ENCODE results near the gene ISL2.
"Not testable (repeated sequence)": the region's sequence is repeated elsewhere in the genome, so short reads cannot be mapped to it uniquely, and the experiment has no call there.

The ISL2 gene

DNA sequence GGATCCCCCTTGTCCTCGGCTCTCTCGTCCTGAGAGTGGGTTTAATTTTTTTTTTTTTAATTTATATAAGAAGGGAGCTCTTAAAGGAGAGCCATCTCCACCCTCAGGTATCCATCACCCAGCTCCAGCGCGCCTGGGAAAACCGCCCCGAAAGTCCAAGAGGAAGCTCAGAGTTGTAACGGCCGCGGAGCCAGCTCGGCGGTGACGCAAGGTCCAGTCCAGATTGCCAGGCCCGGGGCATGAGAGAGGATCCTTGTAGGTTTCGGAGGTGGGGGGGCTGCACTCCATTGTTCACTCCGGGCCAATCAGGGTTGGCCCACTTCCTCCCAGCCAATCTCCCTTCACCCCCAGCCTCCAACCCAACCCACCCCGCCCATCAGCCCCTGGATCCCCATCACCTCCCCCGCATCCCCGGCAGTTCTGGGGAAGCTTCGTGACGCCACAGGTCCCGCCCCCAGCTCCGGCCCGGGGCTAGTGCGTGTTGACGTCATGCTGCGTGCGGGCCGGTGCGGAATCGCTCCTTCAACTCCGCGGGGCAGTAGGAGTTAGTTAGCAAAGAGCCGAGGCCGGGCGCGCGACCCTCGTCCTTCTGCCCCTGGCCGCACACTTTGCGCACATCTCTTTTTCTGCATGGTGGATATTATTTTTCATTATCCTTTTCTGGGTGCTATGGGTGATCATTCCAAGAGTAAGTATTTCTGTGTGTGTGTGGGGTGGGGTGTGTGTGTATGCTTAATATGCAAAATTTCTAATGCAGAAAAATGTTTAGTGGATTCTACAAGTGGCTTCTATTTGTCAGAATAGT lies at the start of gene ISL2:
Gene ISL2 (plus strand): TSS at position 520 of the 805 bp plus-strand sequence. CDS start 111 bp downstream, at position 631.
- peak in 2 of 3 experiments; percentile 44 to 79 for DNase-seq (ENCODE audit: low read depth in 3 of 3)

DNA sequence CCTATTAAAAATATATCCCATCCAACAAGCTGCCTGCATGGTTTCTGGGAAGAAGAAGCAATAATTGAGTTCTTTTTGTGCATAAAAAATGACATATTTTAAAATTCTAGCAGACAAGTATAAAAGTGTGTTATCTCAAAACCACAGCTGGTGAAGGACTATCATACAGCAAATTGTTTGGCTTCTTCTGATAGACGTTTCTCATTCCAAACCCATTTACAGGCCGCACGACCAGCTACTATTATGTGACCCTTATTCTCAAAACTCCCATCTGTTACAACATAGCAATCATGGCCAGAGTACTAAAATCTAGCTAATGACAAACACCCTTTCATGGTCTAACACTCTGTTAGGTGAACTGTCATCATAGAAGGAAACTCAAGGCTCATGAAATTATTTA lies 47.0 kb upstream of the ISL2 start:
- no peak for DNase-seq (ENCODE audit: low read depth in 3 of 3)

DNA sequence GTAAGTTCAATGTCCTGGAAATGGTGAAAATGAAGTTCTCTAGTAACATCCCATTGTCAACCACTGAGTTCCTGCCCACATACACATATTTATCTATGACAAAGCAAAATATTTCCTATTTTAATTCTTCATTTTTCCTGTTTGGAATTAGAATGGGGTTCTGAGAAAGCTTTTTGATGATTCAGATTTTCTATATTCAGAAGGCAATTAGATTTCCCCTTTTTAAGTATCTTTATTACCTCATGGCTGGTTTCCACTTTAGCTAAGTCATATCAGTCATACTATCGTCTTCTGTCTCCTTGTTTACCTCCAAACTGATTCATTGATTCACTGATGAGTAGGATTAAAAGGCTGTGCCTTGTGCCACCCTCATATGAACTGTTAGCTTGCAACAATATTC lies 43.2 kb upstream of the ISL2 start:
- no peak for DNase-seq (ENCODE audit: low read depth in 3 of 3)

DNA sequence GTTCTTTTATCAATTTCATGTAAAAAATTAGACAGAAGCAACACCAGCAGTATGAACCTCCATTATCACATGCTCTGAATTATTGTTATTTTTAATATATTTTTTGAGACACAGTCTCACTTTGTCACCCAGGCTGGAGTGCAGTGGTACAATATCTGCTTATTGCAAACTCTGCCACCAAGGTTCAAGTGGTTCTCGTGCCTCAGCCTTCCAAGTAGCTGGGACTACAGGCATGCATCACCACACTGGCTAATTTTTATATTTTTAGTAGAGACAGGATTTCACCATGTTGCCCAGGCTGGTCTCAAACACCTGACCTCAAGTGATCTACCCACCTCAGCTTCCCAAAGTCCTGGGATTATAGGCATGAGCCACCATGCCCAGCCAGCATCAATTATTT lies 42.1 kb upstream of the ISL2 start:
- not testable (repeated sequence) for DNase-seq (ENCODE audit: low read depth in 3 of 3)

DNA sequence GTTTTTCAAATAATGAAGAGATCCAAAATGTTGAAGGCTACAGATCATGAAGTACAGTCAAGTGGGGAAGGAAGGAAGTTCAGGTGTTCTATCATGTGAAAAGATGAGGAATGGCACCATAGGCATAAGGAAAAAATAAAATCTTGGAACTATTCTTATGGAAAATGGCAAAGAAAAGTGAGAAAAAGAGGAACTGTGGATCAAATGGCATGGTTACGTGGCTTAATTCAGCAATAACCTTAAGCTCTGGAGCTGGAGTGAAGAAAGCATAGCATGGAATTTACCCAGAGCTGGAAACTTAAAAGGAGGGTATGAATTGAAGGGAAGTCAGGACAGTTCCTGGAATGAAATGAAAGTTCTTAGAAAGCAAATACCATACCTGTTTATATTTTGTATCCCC lies 39.7 kb upstream of the ISL2 start:
- DNase-seq (ENCODE audit: low read depth in 3 of 3), result no peak

DNA sequence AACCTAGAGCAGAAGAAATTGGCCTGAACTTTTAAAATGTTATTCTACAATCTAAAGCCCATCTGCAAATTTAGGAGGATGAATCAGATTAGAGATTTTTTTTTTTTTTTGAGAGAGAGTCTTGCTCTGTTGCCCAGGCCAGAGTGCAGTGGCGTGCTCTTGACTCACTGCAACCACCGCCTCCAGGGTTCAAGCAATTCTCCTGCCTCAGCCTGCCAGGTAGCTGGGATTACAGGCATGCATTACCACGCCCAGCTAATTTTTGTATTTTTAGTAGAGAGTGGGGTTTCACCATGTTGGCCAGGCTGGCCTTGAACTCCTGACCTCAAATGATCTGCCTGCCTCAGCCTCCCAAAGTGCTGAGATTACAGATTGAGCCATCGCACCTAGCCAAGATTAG lies 38.6 kb upstream of the ISL2 start:
- DNase-seq (ENCODE audit: low read depth in 3 of 3), result not testable (repeated sequence)

DNA sequence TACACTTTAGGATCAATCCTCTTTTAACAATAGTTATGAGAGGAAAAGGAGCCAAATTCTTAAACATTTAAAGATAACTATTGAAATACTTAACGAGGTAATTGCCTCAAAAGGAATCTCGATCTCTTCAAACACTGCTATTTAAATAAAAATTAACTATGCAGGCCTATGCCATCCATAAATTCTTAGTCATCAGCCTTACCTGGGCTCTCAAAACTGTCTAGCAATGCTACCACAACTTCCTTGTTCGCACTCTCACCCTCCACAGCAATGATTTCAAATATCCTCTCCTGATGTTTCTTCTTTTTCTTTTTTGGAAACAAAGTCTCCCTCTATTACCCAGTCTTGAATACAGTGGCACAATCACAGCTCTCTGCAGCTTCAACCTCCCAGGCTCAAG lies 37.6 kb upstream of the ISL2 start:
- no peak for DNase-seq (ENCODE audit: low read depth in 3 of 3)

DNA sequence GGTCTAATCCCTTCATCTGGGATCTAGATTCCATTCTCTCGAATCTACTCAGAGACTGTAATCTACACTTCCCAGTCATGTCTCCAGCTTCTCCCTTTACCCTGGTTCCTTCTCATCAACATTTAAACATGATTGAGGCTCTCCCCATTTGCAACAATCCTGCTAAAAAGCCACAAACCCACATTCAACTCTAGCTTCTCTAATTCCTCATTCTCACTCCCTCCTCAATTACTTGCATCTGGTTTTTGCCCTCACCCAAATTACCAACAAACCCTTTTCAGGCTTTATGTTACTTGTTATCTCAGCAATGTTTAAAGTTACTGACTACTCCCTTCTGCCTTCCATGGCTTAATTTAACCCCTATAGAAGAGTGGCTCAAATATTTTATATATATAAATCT lies 36.8 kb upstream of the ISL2 start:
- no peak for DNase-seq (ENCODE audit: low read depth in 3 of 3)

DNA sequence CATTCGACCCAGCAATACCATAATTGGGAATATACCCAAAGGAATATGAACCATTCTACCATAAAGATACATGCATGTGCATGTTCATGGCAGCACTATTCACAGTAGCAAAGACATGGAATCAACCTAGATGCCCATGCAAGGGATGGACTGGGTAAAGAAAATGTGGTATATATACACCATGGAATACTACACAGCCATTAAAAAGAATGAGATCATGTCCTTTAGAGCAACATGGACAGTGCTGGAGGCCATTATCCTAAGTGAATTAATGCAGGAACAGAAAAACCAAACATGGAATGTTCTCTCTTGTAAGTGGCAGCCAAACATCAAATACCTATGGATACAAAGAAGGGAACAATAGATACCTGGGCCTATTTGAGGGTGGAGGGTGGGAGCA lies 32.7 kb upstream of the ISL2 start:
- DNase-seq (ENCODE audit: low read depth in 3 of 3), result no peak

DNA sequence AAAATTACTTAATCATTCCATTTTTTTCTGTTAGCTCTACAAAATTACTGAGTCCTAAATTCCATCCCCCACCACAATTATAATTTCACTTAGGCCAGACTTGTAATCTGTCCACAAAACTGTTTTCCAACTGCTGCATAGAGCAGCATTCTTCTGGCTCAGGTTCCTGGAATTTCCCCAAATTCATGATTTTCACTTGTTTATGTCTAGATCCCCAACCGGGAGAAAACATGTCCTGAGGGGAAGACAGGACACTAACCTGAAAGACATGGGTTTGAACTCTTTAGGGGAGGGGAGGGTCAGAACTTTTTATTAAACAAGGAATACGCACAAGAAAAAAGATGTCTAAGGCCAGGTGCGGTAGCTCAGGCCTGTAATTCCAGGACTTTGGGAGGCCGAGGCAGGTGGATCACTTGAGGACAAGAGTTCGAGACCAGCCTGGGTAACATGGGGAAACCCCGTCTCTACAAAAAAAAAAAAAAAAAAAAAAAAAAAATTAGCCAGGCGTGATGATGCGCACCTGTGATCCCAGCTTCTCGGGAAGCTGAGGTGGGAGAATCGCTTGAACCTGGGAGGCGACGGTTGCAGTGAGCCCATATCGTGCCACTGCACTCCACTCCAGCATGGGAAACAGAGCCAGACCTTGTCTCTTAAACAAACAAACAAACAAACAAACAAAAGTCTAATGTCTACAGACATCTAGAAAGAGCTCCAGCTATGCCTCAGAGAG lies 26.8 kb upstream of the ISL2 start:
- no peak for DNase-seq (ENCODE audit: low read depth in 3 of 3)

DNA sequence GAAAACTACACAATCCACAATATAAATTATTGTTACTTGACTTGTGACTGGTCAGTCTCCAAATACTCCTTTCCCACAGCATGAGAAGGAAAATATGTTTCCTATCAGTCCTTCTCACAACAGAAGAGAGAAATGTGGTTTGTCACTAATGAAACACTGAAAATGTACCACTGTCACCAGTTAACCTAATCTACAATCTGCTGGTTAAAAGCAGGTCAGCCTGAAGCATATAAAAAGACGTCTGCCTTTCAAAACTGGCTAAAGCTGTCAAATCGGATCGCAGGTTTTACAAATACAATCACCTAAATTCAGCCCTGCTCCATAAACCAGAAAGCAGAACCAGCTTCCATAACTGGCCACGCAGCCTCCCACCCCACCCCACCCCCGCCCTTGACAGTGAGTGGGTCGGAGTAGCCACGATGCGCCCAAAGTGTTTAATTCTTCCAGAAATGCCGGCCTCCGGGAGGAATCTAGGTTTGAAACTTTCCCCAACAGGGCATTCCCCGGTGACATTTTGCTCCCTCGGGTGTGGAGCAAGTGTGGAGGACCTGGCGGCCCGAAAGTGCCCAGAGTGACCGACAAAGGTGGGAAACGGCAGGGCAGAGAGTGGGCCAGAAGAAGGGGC lies 26.0 kb upstream of the ISL2 start:
- DNase-seq (ENCODE audit: low read depth in 3 of 3), result peak in 1 of 3 experiments; percentile 6

DNA sequence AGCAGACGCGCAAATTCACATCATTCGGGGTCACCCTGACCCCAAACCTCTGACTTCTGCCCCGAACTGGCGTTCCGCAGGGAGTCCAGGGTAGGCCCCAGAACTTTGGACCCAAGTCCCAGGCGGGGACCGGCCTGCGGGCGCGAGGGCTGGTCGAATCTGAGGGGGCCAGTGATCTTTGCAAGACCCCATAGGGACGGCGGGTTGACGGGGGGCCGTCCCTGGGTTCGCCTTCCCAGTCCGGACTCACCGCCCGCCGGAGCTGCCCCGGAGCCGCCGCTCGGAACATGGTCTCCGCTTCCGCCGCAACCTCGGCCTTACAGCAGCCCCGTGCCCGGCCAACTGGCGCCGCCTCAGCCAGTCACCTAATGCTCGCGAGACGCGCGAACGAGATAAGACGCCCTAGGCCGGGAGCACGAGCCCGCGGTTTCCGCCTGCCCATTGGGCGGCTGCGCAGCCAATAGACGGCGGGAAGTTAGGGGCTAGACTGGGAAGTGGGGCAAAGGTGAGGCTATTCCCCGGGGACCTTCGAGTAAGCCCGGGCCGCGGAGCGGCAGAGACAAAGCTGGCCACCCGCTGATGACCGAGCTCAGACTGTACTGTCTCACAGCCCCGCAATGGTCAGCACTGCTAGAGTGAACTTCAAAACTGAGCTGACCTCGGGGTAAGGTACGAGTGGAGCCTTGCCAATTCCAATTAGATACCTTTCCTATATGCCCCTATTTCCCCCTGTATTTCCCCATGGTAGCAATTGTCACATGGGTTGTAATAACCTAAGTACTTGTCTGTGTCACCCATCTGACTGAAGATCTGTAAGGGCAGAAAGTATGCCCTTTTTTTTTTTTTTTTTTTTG lies 25.2 kb upstream of the ISL2 start, which contains the start of gene ETFA:
Gene ETFA (minus strand): TSS at position 370 of the 854 bp plus-strand sequence. CDS start 81 bp downstream, at position 289.
- peak; percentile 82 to 95 (median 85) for DNase-seq (ENCODE audit: low read depth in 3 of 3)

DNA sequence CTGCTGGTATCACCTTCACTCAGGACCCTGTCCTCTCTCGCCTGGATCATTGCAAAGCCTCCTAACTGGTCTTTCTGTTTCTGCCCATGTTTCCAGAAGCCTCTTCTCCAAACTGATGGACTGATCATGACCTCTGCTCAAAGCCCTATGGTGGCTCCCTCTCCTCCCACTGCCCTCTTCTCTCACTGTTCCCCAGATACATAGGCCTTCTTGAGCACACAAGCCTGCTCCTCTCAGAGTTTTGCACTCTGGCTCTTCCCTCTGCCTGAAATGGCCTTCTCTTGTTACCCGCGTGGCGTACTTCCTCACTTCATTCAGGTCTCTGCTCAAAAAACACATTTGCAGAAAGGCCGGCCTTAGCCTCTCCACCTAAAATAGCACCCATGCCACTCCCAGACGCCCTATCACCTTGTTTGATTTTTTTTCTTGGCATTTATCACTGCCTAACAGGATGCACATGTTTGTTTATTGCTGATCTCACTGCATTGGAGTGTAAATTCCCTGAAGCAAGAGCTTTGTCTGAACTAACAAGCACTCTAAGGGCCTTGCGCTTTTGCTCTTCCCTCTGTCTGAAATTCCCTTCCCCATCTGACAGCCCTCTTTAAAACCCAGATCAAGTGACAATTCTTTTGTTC lies 23.9 kb upstream of the ISL2 start:
- no peak for DNase-seq (ENCODE audit: low read depth in 3 of 3)

DNA sequence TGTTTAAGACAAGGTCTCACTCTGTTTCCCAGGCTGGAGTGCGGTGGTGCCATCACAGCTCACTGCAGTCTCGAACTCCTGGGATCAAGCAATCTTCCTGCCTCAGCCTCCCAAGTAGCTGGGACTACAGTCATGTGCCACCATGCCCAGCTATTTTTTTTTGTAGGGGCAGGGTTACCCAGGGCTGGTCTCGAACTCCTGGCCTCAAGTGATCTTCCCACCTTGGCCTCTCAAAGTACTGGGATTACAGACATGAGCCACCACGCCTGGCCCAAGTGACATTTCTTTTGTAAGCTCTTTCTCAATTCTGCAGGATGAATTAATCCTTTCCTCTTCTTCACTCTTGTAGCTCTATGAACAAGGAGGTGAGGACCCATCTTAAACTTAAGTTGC lies 23.4 kb upstream of the ISL2 start:
- DNase-seq (ENCODE audit: low read depth in 3 of 3), result not testable (repeated sequence)

DNA sequence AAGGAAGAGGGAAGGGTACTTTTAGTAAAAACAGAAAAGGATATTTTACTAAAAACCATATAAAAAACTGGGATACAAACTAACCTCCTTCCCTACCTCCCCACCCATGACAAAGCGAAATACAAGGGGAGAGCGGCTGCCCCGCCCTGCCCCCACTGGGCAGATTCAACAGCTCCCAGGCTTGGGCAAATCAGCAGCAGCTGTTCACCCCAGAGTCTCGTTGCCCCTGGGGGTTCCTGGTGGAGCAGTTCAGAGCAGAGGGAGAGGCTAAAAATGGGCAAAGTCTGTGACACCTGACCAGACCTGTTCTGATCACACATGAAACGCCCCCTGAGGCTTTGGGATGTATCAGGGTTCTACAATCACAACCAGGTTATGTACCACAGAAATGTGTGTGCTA lies 22.8 kb upstream of the ISL2 start:
- no peak for DNase-seq (ENCODE audit: low read depth in 3 of 3)

DNA sequence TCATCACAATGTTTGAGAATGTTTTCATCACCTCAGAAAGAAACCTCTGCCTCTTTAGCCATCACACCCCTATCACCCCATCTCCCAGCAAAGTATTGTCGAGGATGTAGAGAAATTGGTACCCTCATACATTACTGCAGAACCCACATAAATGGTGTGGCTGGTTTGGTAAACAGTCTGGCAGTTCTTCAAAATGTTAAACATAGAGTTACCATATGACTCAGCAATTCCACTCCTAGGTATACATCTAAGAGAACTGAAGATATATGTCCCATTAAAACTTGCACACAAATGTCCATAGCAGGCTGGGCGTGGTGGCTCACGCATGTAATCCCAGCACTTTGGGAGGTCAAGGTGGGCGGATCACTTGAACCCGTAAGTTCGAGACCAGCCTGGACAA lies 16.6 kb upstream of the ISL2 start:
- no peak for DNase-seq (ENCODE audit: low read depth in 3 of 3)

DNA sequence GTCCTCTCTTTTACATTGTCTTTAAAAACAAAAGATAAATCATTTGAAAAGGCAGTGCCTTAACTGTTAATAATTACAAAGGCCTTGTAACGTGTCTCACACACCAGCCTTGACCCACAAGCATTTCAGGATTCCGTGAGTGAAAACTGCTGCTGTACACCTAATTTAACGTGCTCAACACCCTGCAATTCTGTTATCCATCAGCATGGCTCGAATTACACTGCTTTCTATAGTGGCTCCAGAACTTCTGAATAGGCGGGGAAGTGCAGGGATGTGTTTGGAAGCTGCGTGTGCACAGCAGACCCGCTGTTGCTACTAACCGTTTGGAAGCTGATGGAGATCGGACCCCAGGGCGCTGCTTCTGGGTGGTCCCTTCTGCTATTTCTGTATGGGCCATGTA lies 15.4 kb upstream of the ISL2 start:
- no peak for DNase-seq (ENCODE audit: low read depth in 3 of 3)

DNA sequence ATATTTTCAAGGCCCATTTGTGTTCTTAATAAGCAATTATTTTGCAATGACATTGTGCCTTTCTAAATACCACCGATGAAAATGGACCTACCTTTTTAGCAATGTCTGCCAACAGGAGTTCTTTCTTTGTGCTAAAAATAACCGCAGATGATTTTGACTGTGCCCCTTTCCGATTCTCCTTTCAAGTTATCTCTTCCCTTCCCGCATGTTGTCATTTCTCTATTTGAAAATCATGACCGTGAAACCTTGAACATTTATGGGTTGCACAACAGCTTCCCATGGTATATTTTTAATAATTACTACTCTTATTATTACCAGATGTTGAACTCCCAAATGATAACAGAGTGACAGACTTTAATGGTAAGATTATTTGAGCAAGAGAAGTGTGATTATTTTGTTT lies 15.0 kb upstream of the ISL2 start:
- DNase-seq (ENCODE audit: low read depth in 3 of 3), result no peak

DNA sequence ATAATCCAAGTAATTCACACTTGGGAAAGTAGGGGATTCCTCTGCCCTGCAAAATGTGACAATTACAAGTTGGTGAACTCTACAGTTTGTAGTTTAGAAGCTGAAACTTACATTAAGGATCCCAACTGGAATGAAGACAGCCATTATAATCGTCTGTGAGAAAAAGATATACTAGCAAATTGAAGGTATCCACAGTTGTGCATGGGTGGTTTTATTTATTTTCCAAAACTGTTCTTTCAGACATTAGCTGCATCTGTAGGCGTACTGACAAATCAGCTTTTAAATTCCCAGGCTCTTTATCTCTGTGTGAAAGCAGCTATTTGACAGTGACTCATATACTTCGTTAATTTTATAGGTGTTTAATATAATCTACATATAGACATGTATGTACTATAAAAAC lies 12.5 kb upstream of the ISL2 start:
- no peak for DNase-seq (ENCODE audit: low read depth in 3 of 3)

DNA sequence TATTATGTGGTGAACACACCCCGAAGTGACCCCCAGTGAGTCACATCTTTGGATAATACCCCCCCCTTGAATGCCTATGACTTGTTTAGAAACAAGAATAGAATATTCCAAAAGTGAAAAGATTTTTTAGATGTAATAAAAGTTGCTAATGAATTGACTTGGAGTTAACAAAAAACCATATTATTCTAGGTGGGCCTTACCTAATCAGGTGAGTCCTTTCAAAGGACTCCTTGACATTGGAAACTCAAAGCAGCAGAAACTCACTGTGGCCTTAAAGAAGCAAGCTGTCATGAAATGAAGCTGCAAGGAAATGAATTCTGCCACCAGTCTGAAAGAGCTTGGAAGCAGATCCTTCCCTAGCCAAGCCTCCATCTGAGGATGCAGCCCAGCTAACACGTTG lies 10.9 kb upstream of the ISL2 start:
- DNase-seq (ENCODE audit: low read depth in 3 of 3), result no peak
